Measurements from ENCODE around the gene LSM8.
A peak's percentile ranks its signal among the peaks of the same experiment; 100 is the strongest.
"Not testable (repeated sequence)": the region's sequence is repeated elsewhere in the genome, so short reads cannot be mapped to it uniquely, and the experiment has no call there.

The LSM8 gene

DNA sequence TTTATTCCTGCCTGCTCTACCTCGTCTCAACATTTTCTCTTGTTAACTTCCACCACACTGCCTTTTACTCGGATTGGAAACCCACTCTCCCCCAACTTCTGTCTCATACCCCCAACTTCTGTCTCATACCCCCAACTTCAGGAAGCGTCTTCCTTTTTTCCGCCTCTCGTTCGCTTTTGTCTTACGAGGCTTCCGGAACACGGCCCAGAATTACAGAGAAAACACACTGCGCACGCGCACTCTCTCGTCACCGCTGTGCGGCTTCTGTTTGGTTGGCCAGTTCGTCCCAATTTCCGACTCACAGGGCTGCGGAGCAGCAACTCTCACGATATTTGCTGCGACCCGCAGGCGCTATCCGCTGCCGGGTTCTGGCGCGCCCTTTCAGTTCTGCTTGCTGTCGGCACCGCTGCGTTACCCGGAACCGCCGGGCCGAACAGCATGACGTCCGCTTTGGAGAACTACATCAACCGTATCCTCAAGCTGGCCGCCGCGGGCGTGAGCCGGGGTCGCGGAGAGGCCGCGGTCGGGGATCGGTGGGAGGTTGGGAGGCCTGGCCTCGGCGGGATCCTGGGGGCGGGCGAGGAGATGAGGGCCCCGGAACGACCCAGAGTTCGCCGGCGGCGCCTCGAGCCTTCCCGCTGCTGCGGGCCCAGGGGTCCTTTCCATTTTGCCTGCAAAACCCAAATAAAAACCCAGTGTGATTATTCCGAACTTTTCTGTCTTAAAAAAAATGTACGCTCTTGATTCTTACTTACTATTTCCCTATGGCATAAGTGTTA is at the start of gene LSM8:
TSS of gene LSM8 (plus strand) at position 379 of the 779 bp plus-strand sequence. CDS start at position 439, 60 bp downstream.
- peak; percentile 94 for DNase-seq (ENCODE audit: low read depth)

DNA sequence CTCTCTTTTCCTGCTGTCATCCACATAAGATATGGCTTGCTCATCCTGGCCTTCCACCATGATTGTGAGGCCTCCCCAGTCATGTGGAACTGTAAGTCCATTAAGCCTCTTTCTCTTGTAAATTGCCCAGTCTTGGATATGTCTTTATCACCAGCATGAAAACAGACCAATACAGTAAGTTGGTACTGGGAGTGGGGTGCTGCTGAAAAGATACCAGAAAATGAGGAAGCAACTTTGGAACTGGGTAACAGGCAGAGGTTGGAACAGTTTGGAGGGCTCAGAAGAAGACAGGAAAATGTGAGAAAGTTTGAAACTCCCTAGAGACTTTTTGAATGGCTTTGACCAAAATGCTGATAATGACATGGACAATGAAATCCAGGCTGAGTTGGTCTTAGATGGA is 49.5 kb upstream of the LSM8 start:
- DNase-seq (ENCODE audit: low read depth) = not testable (repeated sequence)

DNA sequence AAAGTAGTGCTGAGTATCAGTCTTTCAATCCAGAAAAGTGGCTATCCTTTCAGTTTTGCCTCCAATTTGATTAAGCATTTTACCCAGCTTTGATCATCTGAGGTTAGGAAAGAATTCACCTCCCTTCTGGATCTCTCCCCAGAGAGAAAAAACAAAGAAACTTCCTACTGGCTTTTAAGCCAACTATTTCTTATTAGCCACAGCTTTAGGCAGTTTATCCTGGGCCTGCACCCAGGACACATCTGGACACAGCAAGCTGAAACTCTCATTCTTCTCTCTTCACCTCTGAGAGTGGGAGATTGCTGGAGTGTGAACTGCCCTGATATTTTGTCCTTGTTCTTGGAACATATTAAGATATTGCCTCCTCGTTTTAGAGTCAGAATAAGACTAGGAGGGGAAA is 43.5 kb upstream of the LSM8 start:
- no peak for DNase-seq (ENCODE audit: low read depth)

DNA sequence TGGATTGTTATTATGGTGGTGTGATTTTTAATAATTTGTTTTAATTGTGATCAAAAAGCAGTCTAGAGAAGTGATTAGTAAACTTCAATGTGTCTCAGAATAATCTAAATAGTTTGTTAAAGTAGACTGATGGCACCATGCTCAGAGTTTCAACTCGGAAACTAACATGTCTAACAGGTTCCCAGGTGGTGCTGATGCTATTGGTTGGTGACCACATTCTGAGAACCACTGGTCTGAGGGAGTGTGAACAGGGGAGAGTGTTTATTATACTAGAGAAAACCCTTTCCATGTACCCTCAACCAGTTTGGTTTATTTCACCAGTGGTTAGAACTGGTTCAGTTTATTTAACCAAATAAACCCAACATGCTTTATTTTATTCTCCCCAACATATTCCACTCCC is 42.0 kb upstream of the LSM8 start:
- no peak for DNase-seq (ENCODE audit: low read depth)

DNA sequence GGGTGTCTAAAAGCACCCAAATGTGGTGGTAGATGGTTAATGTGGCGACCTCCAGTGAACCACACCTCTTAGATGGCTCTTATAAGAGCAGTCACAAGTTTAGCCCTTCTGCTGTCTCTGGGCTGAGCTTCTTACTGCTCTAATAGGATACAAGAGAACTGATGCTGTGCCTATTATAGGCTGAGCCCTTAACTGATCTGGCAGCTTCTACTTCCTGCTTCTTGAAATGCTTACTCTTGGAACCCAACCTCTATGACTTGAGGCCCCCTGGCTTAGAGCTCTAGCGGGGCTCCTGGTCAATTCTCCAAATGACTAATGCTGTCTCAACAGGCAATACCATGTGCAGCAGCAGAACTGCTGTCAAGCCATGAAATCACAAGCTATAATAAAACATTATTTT is 35.0 kb upstream of the LSM8 start:
- no peak for DNase-seq (ENCODE audit: low read depth)

DNA sequence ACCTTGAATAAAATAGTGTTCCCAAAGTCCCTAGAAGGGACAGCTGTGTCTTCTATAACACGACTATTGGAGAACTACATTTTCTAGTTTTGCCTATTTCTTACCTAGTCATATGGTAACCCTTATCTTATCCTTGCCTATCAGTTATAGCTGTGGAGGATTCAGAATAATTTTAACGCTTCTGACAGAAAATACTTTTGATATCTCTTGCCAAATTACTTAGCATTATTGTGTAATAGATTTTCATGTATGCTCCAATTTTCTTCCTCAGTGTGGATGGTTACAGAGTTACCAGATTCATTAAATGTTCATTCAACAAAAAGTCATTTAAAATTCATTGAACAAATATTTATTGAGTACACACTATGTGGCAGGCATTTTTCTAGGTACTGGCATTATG is 34.6 kb upstream of the LSM8 start:
- DNase-seq (ENCODE audit: low read depth) = no peak

DNA sequence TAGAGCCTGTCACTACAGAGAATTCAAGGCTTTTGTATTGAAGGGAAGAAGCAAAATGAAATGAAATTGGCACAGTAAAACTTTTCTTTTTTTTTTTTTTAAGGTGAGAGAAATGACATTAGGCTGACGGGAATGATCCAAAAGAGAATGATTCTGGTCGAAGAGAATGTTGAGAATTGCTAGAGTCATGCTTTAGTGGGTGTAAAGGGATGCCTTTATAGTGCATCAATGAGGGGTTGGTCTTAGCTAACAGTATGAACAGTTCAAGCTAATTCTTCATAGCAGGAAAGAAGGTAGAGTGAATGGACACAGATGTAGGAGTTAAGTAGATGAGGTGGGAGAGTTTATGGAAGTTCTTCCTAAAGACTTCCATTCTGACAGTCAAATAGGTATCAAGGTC is 32.3 kb upstream of the LSM8 start:
- DNase-seq (ENCODE audit: low read depth) = no peak

DNA sequence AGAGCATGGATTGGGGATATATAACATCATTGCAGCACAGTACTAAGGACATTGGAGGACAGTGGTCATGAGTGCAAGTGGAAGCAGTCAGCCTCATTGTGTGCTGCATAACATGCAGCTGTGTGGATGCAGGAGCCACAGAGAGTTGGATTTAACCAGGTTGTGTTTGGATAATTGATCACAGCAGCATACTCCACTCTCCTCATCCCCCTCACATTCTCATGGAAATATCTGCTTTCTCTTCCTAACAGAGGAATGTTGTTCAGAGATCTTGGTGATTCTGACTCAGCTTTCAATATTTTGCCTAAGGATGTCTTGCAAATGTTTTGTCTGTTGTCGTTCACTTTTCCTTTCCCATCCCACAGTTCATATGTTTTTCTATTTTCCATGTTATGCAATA is 31.8 kb upstream of the LSM8 start:
- DNase-seq (ENCODE audit: low read depth) = no peak

DNA sequence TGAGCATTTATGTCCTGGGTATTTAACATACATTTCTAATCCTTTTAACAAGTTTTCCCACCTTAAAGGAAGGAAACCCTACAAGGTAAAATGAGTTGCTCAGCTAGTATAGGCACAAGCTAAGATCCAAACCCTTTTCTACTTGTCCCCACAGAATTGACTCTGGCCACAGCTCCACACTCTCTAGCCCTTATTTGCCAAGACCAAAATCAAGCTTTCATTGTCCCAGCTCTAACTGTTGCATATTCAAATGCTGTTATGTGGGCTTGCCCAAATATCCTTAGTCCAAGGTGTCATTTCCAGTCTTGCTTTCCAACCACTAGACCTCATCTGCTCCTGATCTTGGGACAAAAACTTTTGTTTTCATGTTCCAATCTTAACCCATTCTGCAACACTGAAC is 31.3 kb upstream of the LSM8 start:
- no peak for DNase-seq (ENCODE audit: low read depth)

DNA sequence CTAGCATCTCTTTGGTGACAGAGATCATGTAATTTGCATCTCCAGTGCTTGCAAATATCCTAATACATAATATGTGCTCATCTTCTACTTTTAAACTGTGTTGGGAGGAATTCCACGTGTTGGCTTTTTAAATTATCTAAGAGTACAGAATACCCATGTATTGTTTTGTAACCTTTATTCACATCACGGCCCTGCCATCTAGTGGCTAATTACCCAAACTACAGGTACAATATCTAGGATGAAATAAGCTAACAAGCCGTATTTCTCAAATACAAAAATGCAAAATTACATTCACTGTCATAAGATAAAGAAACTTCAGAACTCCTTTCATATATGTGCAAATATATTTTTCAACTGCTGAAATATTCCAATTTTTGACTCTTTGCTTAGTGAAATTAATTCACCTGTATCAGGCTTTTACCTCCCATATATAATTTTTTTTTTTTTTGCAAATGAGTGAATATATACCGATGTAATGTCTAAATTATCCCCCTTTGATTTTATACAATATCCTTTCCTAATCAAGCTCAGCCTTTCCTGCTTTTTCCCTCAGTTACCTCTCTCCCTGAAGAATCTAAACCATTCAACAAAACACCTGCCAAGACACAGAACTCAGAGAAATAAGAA is 30.3 kb upstream of the LSM8 start:
- DNase-seq (ENCODE audit: low read depth) = no peak

DNA sequence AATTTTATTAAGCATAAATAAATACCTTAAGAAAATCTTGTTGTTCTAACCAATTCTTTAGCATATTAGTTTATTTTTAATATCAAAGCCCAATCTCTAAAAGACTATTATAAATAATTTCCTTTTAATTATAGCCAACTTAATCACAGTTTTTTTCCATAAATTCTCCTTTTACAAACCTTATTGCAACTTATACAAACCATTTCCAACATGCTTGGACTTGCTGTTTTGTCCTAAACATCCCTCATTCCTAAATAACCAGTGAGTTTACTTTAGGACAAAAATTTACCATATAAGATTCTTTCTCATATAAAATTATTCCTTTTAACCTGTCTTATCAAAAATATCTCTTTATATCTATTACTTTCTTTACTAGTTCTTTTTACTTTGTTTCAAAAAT is 25.2 kb upstream of the LSM8 start:
- no peak for DNase-seq (ENCODE audit: low read depth)

DNA sequence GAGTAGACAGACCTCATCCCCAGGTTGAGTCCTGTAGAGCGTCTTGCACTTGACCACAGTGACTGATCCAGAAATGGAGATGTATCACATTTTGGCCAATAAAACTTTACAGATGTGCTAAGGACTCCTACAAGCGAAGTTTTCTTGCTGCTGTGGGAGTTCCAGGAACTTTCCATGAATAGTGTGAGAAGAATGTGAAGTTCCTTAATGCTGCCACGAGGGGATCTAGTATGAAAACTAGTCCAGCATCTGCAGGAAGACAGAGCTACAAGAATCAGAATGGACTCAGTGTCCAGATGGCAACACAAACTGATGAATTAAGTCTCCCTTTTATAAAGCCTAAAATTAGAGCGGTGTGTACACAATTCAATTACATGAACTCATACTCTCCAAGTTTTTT is 14.8 kb upstream of the LSM8 start:
- no peak for DNase-seq (ENCODE audit: low read depth)

DNA sequence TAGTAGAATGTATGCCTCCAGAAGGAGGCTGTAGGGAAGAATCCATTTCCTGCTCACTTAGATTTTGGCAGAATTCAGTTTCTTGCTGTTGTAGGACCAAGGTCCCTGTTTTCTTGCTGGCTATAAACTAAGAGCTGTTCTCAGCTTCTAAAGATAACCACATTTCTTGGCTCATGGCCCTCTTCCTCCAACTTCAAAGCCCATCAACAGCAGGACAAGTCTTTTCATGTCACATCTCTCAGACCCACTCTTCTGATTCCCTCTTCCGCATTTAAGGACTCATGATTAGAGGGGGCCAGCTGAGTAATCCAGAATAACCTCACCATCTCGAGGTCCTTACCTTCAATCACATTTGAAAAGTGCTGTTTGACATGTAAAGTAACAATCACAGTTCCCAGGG is 8.2 kb upstream of the LSM8 start:
- no peak for DNase-seq (ENCODE audit: low read depth)

DNA sequence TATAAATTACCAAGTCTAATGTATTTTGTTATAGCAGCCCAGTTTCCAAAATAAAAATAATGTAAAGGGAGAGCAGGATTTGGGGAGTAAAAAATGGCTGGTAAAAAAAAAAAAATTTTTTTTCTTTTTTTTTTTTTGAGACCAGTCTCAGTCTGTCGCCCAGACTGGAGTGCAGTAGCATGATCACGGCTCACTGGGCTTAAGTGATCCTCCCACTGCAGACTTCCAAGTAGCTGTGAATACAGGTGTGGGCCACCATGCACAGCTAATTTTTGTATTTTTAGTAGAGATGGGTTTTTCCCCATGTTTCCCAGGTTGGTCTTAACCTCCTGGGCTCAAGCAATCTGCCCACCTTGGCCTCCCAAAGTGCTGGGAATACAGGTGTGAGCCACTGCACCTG is 4.8 kb upstream of the LSM8 start:
- no peak for DNase-seq (ENCODE audit: low read depth)

DNA sequence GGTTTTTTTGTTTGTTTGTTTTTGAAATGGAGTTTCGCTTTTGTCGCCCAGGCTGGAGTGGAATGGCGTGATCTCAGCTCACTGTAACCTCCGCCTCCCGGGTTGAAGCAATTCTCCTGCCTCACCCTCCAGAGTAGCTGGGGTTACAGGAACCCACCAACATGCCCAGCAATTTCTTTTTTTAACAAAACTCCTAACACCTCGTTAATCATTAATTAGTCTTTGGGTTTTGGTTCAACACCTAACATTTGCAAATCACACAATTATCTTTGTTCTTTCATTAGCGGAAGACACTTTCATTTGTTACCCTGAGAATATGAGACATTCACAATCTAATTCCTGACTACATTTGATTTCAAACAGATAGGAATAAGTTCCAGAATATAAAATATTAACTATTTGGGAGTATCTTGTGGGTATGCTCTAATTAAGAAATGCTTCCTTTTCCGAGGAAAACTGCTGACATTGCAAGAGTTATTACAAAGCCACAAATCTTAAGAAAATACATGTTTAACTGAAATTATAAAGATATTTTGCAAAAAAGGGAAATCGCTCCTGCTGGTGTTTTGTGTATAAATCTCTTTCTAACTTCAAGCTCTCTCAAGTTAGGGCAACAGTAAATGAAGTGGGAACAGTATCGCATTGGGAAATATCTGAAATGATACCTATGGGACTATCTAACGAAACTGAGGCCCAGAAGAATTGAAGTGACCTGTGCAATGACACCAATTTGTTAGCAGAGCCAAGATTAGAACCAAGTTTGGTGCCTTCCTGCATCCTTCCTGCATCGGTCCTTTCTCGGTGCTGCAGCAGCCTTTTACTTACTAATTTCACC is 1.2 kb upstream of the LSM8 start:
- DNase-seq (ENCODE audit: low read depth) = no peak

DNA sequence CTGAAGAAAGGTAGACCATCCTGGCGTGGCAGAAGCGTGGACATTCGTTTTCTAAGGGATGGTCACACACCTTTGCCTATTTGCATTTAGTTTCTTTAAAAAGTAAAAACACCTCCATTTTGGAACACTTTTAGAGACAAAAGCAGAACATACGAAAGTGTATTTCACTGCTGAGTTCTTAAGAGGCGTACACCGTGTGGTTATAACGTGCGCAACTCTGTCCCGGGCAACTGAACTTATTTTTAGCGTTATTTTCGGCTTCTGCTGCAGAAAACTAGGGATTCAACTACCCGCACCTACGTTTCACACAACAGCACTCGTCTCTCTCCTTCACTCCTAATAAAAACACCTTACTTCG is 557 bp upstream of the LSM8 start:
- DNase-seq (ENCODE audit: low read depth) = no peak

DNA sequence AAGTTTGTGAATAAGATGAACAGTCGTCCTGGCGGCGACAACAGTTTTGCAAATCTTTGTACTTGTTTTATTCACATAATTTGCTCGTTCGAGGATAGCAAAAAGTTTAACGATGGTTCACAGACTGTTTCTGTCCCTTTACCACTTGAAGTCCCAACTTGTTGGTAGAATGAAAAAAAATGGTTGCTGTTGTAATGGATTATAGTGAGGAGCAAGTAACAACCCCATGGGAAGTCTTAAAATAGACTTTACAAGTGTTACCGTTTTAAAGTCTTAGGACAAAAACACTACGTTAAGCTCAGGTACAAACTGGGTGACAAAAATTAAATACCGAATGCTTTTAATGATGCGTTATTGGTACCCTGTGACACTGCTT is 589 bp downstream of the LSM8 start:
- DNase-seq (ENCODE audit: low read depth) = no peak

DNA sequence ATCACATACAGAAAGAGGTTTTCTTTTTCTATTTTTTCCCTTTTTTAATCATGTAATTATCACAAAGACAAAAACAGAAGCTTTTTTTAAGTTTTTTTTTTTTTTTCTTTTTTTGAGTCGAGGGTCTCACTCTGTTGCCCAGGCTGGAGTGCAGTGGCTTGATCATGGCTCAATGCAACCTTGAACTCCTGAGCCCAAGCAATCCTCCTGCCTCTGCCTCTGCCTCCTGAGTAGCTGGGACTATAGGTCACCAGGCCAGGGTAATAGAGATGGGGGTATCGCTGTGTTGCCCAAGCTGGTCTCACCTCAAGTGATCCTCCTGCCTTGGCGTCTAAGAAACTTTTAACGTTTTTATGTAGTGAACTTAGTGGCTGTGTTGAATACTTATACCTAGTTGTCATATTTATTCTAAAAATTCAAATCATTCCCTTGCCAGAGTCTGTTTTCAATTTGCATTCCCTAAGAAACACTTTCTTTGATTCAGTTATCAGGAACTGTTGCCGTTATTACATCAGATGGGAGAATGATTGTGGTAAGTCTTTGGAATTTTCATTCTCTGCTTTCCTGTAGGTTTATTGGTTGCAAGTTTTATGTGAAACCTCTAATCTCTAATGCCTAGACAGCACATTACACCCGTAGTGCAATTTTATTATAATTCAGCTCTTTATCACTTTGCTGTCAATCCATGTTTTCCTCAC is 1.3 kb downstream of the LSM8 start:
- no peak for DNase-seq (ENCODE audit: low read depth)

DNA sequence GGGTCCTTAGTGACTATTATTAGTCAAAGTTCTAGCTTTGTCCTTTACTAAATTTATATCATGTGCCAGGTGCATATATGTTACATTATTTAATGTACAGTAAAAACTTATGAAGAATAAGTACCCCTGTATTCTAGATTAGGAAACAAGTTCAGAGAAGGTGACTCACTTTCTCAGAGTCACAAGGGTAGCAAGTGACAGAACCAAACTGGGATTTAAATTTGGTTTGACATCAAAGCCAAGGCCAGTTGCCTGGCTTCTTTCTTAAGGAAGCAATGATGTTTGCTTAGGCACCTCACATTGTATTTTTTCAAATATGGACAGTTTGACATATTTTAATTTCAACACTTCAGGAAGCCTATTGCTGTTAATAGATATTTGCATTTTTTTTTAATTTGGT is 2.5 kb downstream of the LSM8 start:
- no peak for DNase-seq (ENCODE audit: low read depth)

DNA sequence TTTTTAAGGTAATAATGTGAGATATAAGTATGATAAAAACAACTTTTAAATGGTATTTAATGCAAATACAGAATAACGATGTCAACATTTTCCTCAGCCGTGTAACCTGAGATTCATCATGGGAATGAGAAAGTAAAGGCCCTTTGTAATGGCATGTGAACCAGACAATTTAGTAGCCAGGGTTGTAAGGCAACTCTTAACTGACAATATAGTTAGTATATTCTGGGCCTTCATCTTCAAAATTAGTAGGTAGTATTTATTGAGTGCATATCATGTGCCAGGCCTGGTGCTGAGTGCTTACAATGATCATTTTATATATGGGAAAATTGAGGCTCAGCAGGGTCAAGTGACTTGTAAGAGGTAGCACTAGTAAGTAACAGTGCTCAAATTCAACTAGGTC is 10.6 kb downstream of the LSM8 start:
- DNase-seq (ENCODE audit: low read depth) = no peak

DNA sequence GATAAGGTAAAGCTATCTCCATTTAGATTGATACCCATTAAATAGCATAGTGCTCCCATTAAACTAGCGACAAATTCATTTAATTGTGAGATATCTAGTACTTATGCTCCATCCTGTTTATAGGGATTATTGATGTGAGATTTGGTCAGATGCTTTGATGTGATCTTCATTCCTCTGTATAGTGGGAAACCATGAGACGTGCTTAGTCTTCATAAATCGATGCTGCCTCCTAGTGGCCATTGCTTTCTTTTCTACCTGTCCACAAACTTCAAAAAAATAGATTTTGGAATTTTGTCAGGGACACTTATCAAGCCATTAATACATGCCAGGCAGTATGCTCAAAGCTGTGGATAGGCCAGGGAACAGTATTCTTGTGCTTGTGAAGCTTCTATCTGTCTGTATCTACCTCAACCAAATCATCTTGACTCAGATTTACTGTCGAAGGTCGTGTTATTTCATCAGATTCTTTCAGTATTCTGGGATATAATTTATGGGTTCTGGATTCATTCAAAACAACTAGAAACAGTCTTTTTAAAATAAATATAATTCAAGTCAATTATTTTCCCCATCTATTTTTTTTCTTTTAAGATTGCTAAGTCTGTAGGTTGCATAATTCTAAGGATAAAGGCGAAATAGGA is 12.0 kb downstream of the LSM8 start:
- DNase-seq (ENCODE audit: low read depth) = peak; percentile 15

DNA sequence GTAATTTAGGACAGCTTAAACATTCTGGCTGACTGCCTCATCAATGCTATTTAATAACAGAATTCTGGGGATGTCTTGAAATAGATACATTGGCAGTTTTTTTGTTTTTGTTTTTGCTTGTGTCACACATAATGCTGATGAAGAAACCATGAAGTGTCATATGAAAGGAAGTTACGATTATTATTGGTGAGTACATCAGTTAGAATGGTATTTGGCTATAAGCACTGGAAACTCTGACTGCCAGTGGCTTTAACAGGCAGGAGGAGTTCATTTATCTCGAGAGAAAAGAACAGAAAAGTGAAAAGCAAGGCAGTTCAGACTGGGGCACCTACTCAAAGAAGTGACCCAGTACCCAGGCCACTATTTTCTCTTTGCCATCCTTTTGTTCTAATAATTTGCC is 18.1 kb downstream of the LSM8 start:
- no peak for DNase-seq (ENCODE audit: low read depth)
